Measurements from ENCODE around the gene HBM. TPM values are rescaled to one million over a fixed set of nuclear protein-coding genes. Genes with fewer than 3 reads are reported as not detected.

Gene HBM
- total and polyA plus RNA-seq, 8 donors: not detected

DNA sequence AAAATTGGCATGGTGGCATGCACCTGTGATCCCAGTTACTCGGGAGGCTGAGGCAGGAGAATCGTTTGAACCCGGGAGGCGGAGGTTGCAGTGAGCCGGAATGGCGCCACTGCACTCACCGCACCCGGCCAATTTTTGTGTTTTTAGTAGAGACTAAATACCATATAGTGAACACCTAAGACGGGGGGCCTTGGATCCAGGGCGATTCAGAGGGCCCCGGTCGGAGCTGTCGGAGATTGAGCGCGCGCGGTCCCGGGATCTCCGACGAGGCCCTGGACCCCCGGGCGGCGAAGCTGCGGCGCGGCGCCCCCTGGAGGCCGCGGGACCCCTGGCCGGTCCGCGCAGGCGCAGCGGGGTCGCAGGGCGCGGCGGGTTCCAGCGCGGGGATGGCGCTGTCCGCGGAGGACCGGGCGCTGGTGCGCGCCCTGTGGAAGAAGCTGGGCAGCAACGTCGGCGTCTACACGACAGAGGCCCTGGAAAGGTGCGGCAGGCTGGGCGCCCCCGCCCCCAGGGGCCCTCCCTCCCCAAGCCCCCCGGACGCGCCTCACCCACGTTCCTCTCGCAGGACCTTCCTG is 14.4 kb downstream of the HBM start, which contains the start of gene HBQ1:
Gene HBQ1 (plus strand): TSS at position 359 of the 575 bp plus-strand sequence. CDS start 28 bp downstream, at position 387.
- Histone ChIP-seq H3K4me3 (peak within 1 kb of the TSS in 1 of 4 donors; percentile 33), H3K27me3 (peaks cover 3 to 22% (median 12%) of the 10 kb centered on the region in 4 donors), H3K36me3 (no peaks in the 10 kb centered on the region), H3K9me3 (no peaks in the 10 kb centered on the region), H3K4me1 (peaks cover 10 to 14% (median 10%) of the 10 kb centered on the region in 3 donors), H3K27ac (no peak within 1 kb of the TSS)
- intact Hi-C loops (cut with DNase I): no loop called here
- ATAC-seq (peak in 2 of 4 donors; percentile 11 to 27), FAIRE-seq (no peak), DNase-seq (no peak)
- TF ChIP-seq CTCF (IDR thresholded peaks at IDR 0.05): no peak
- 8 to 9% methylated on average over 52 to 59 of the region's 59 CpGs for WGBS, 2 donors

- WGBS, 2 donors: 2% methylated on average over 74 to 89 of the region's 89 CpGs
- FAIRE-seq: no peak
Observed at GRCh38 chr16:180681-181564, 15.1 kb downstream of the HBM start.

DNA sequence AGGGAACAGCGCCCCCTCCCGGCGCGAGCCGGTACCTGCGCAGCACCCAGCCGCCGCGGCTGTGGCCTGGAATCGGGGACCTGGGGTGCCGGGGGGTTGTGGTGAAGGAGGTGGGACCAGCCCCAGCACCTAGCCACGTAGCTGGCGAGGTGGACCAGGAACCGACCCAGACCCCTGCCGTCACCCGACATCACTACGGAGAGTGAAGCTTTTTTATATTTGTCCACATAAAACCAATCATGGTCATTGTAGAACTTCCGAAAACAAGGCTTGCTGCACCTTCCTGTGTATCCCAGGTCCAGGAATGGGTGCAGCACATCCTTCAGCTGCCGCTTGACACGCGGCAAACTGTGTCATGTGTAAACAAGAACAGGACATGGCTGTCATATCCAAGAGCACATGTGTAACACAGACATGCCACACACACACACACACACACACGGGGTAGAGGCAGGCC is 15.8 kb downstream of the HBM start:
- no peaks in the 10 kb centered on the region for H3K9me3 ChIP-seq
- ATAC-seq (peak in 2 of 4 donors; percentile 5 to 16), FAIRE-seq (no peak), DNase-seq (peak in 2 of 6 donors; percentile 76 to 93)
- peak; percentile 84 to 94 (median 92) for TF ChIP-seq CTCF (IDR thresholded peaks at IDR 0.05)
- peak overlapping the region in 1 of 4 donors; percentile 33 for H3K4me3 ChIP-seq
- no peaks in the 10 kb centered on the region for H3K36me3 ChIP-seq
- H3K27ac ChIP-seq: no peak overlapping the region
- peaks cover 10 to 14% (median 10%) of the 10 kb centered on the region in 3 donors for H3K4me1 ChIP-seq
- intact Hi-C loops (cut with DNase I): no loop called here
- peaks cover 3 to 20% (median 12%) of the 10 kb centered on the region in 4 donors for H3K27me3 ChIP-seq
- 4 to 5% methylated on average over 22 of the region's 22 CpGs for WGBS, 2 donors

More at GRCh38 chr16:180681-181564, 15.1 kb downstream of the HBM start:
- Histone ChIP-seq H3K9me3 (no peaks in the 10 kb centered on the region), H3K4me1 (peaks cover 10 to 14% (median 10%) of the 10 kb centered on the region in 3 donors), H3K4me3 (peak overlapping the region in 1 of 4 donors; percentile 33), H3K36me3 (no peaks in the 10 kb centered on the region), H3K27me3 (peaks cover 3 to 20% (median 12%) of the 10 kb centered on the region in 4 donors), H3K27ac (no peak overlapping the region)
- intact Hi-C loops (cut with DNase I): no loop called here
- TF ChIP-seq CTCF (IDR thresholded peaks at IDR 0.05): no peak
- ATAC-seq (peak; percentile 79 to 93 (median 88)), DNase-seq (peak in 5 of 6 donors; percentile 60 to 90 (median 68))

DNA sequence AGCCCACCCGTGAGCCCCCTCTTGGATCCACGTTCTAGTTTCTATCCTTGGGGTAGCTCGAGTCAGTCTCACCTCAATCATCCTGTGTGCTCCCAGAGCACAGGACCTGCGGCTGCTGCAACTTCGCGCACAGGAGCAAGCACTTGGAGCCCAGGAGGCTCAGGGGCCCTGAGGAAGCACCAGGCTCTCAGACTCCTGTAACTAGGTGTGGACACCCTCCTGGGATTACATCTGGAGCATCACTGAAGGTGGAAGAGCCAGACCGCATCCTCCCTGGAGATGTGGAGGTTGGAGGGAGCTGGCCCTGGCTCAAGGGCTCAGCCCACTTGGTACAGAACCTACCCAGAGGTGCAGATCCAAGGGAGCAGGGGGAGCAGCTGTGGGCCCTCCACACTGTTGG is 17.2 kb downstream of the HBM start:
- TF ChIP-seq CTCF (IDR thresholded peaks at IDR 0.05): no peak
- H3K4me3 ChIP-seq: no peak overlapping the region
- H3K27ac ChIP-seq: no peak overlapping the region
- peaks cover 3 to 17% (median 10%) of the 10 kb centered on the region in 4 donors for H3K27me3 ChIP-seq
- no peak for FAIRE-seq
- intact Hi-C loops (cut with DNase I): no loop called here
- H3K36me3 ChIP-seq: peaks cover 0 to 7% (median 4%) of the 10 kb centered on the region in 3 donors
- WGBS, 2 donors: 79 to 80% methylated on average over 7 of the region's 7 CpGs
- no peaks in the 10 kb centered on the region for H3K9me3 ChIP-seq
- peaks cover 10 to 14% (median 10%) of the 10 kb centered on the region in 3 donors for H3K4me1 ChIP-seq
- peak in 1 of 6 donors; percentile 31 for DNase-seq
- no peak for ATAC-seq
